ENCODE measurements around the gene VPS13A.

DNA sequence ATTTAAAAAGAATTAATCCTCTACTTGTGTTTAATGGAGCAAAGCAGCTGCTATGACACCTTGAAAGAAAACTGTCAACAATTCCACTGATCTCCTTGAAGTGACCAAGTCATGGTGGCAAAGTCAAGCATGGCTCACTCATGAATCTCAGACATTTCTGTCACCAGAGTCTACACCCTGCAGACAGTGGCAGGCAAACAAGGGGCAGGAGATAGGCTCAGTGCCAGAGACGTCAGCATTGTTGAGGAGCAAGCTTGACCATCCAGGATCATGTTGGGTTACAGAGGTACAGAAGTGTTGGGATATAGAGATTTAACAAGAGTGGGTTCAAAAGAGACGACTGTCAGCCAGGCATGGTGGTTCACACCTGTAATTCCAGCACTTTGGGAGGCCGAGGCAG is 16.1 kb upstream of the VPS13A start:
- no peak for TF ChIP-seq ZNF274 (CRISPR knock-in tag; IDR thresholded peaks at IDR 0.05)
- TF ChIP-seq ATF1 (CRISPR knock-in tag; IDR thresholded peaks at IDR 0.05), result no peak
- no peak for TF ChIP-seq MYNN (CRISPR knock-in tag; IDR thresholded peaks at IDR 0.05; ENCODE audit: low read depth)
- TF ChIP-seq SOX6 (IDR thresholded peaks at IDR 0.05), result no peak
- no peak for TF ChIP-seq SOX6 (CRISPR knock-in tag; IDR thresholded peaks at IDR 0.05)
- no peak for TF ChIP-seq SP140L (CRISPR knock-in tag; IDR thresholded peaks at IDR 0.05; ENCODE audit: borderline replicate concordance)

Data from HepG2 (cell line).